MM.1S (cell line): Measurements from ENCODE around the gene TTC39C.

Experiments
- DNase-seq: peaks from one replicate; pipeline ENCODE4 v3.0.0-alpha.2; 2015
- H2AFZ ChIP-seq: fragments of 300-600 bp; sonication (generic); 2 replicates; pipeline ENCODE4 v1.6.0; 2016; ENCODE audit warnings: antibody characterized with exemption, low read length
- H3F3A ChIP-seq: fragments of 300-600 bp; sonication (generic); 2 replicates; pipeline ENCODE4 v1.6.1; 2016; ENCODE audit warnings: mild to moderate bottlenecking, antibody characterized with exemption, low read length, moderate library complexity, mixed read lengths; ENCODE audit not compliant: insufficient read depth
- H3K27ac ChIP-seq: fragments of 300-600 bp; sonication (generic); 2 replicates; pipeline ENCODE4 v1.5.1; 2016; ENCODE audit warnings: mild to moderate bottlenecking, low read length
- H3K27me3 ChIP-seq: fragments of 300-600 bp; sonication (generic); replicated peaks from 2 replicates; pipeline ENCODE4 v1.6.0; 2016; ENCODE audit warnings: low read length; ENCODE audit not compliant: insufficient read depth
- H3K36me3 ChIP-seq: fragments of 300-600 bp; sonication (generic); replicated peaks from 2 replicates; pipeline ENCODE4 v1.6.1; 2016; ENCODE audit warnings: mild to moderate bottlenecking, low read length, mixed read lengths; ENCODE audit not compliant: insufficient read depth
- H3K4me1 ChIP-seq: fragments of 300-600 bp; sonication (generic); 2 replicates; pipeline ENCODE4 v1.6.1; 2016; ENCODE audit warnings: low read length, mixed read lengths
- H3K4me2 ChIP-seq: fragments of 300-600 bp; sonication (generic); 2 replicates; pipeline ENCODE4 v1.6.0; 2016; ENCODE audit warnings: low read depth, low read length
- H3K4me3 ChIP-seq: fragments of 300-600 bp; sonication (generic); 2 replicates; pipeline ENCODE4 v1.5.1; 2016; ENCODE audit warnings: low read length, mixed read lengths
- H3K79me2 ChIP-seq: fragments of 300-600 bp; sonication (generic); 2 replicates; pipeline ENCODE4 v1.6.1; 2016; ENCODE audit warnings: mixed run types, low read length, mixed read lengths
- H3K9ac ChIP-seq: fragments of 300-600 bp; sonication (generic); 2 replicates; pipeline ENCODE4 v1.6.1; 2016; ENCODE audit warnings: low read length, mixed read lengths
- H3K9me2 ChIP-seq: fragments of 300-600 bp; sonication (generic); replicated peaks from 2 replicates; pipeline ENCODE4 v1.6.1; 2016; ENCODE audit warnings: mild to moderate bottlenecking, low read length, mixed read lengths; ENCODE audit not compliant: insufficient read depth
- H3K9me3 ChIP-seq: fragments of 300-600 bp; sonication (generic); replicated peaks from 2 replicates; pipeline ENCODE4 v1.6.1; 2016; ENCODE audit warnings: mild to moderate bottlenecking, low read length, mixed read lengths; ENCODE audit not compliant: insufficient read depth
- H4K20me1 ChIP-seq: fragments of 300-600 bp; sonication (generic); 2 replicates; pipeline ENCODE4 v1.6.1; 2016; ENCODE audit warnings: mild to moderate bottlenecking, low read length, moderate library complexity, mixed read lengths; ENCODE audit not compliant: insufficient read depth
- CTCF ChIP-seq: fragments of 300-600 bp; sonication (generic); IDR thresholded peaks from 2 replicates; pipeline ENCODE4 v1.5.1; 2016; ENCODE audit warnings: antibody characterized with exemption, low read length, mixed read lengths
- EZH2 ChIP-seq: fragments of 300-600 bp; sonication (generic); optimal IDR thresholded peaks from 2 replicates; pipeline ENCODE3; 2017; ENCODE audit warnings: low read depth, mild to moderate bottlenecking, antibody characterized with exemption, low read length, mixed read lengths
- EZH2phosphoT487 ChIP-seq: fragments of 300-600 bp; sonication (generic); IDR thresholded peaks from 2 replicates; pipeline ENCODE4 v1.6.1; 2018; ENCODE audit warnings: antibody characterized with exemption, low read length

TTC39C gene

DNA sequence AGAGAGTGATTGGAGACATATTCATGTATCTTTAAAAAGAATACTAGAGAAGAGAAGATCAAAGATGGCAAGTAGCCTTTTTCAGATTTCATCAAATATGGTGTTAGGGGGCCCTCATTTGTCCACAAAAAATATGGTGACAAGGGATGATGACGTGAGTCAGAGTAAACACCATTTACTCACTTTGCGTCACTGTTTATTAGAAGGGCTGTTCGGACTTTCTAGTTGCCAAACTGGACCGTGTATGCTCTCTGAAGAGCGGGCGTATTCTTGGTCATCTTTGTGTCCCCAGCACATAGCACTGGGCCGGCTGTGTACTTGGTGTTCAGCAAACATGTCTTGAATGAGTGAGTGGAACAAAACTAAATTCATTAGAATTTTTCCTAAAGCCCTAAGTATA lies 37.5 kb downstream of the TTC39C start:
- Histone ChIP-seq H3K27me3 (no peaks in the 10 kb centered on the region), H3K4me1 (no peaks in the 10 kb centered on the region), H3K9me3 (no peaks in the 10 kb centered on the region), H3K36me3 (no peaks in the 10 kb centered on the region), H3K79me2 (no peaks in the 10 kb centered on the region), H4K20me1 (no peaks in the 10 kb centered on the region), H3K9ac (no peak overlapping the region), H3K4me2 (no peak overlapping the region), H3F3A (no peaks in the 10 kb centered on the region), H3K27ac (no peak overlapping the region), H3K9me2 (no peaks in the 10 kb centered on the region), H3K4me3 (no peak overlapping the region), H2AFZ (no peak overlapping the region)
- DNase-seq = no peak
- TF ChIP-seq EZH2 (no peak), CTCF (no peak), EZH2phosphoT487 (no peak)

DNA sequence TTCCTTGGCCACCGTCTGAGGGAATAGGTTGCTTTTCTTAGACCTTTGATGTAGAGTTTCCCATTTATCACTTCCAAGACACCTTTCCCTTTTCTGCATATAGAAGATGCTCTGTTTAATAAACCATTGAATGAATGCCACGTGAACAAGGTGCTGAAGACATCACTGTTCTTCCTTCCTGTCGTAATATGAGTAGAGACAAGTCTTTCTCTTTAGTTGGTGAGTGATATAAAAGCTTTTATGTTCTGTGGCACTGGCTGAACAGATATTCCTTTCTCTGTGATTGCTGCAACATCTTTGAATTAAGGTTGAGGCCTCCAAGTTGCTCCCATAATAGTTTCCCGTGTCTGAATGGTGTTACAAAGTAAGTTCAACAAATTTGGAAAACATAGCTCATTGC lies 38.7 kb downstream of the TTC39C start:
- Histone ChIP-seq H3K4me3 (no peak overlapping the region), H3K4me1 (no peaks in the 10 kb centered on the region), H3K4me2 (no peak overlapping the region), H2AFZ (no peak overlapping the region), H4K20me1 (no peaks in the 10 kb centered on the region), H3F3A (no peaks in the 10 kb centered on the region), H3K9me2 (no peaks in the 10 kb centered on the region), H3K27me3 (no peaks in the 10 kb centered on the region), H3K79me2 (no peaks in the 10 kb centered on the region), H3K9me3 (no peaks in the 10 kb centered on the region), H3K36me3 (no peaks in the 10 kb centered on the region), H3K9ac (no peak overlapping the region), H3K27ac (no peak overlapping the region)
- no peak for DNase-seq
- TF ChIP-seq EZH2phosphoT487 (no peak), EZH2 (no peak), CTCF (no peak)

DNA sequence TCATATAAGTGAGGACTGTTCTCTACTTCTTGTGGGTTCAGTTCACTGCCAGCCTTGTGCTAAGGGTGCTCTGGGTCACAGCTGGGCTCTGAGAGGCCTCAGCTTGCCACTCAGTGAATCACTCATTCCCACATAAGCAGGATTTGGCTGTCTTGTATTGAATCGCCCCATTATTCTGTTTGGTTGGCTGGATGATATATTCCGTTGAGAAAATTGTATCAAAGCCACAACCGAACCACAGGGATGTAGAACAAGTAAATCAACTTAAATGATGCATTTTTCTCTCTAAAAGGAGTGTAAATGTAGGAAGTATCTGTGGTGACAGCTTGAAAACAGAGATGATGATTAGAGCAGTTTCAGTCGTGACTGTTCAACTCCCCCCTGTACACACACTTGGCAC lies 39.6 kb downstream of the TTC39C start:
- no peaks in the 10 kb centered on the region for H4K20me1 ChIP-seq

More for the DNA sequence above, 39.6 kb downstream of the TTC39C start:
- Histone ChIP-seq H3K9me3 (no peaks in the 10 kb centered on the region), H3K36me3 (no peaks in the 10 kb centered on the region), H3K4me2 (no peak overlapping the region), H3K9ac (no peak overlapping the region), H3F3A (no peaks in the 10 kb centered on the region), H3K27ac (no peak overlapping the region), H3K4me1 (no peaks in the 10 kb centered on the region), H3K9me2 (no peaks in the 10 kb centered on the region), H2AFZ (no peak overlapping the region), H3K27me3 (no peaks in the 10 kb centered on the region), H3K79me2 (no peaks in the 10 kb centered on the region), H3K4me3 (no peak overlapping the region)
- no peak for DNase-seq
- TF ChIP-seq EZH2phosphoT487 = no peak
- TF ChIP-seq CTCF = no peak
- TF ChIP-seq EZH2 = no peak
